OCI-LY1 (cell line): ENCODE data around the gene OR11A1.

Source experiments
- H2AFZ ChIP-seq: fragments of 200-600 bp; sonication (generic), shearing (Covaris generic); 2 replicates; pipeline ENCODE4 v1.6.0; 2014; ENCODE audit warnings: antibody characterized with exemption, mild to moderate bottlenecking, low read length
- H3F3A ChIP-seq: fragments of 200-600 bp; sonication (generic), shearing (Covaris generic); 2 replicates; pipeline ENCODE4 v1.6.0; 2014; ENCODE audit warnings: mild to moderate bottlenecking, antibody characterized with exemption, low read length, moderate library complexity; ENCODE audit not compliant: insufficient read depth
- H3K27ac ChIP-seq: fragments of 200-600 bp; sonication (generic); 2 replicates; pipeline ENCODE4 v1.5.1; 2014; ENCODE audit warnings: low read length, mixed run types, mild to moderate bottlenecking, low read depth; ENCODE audit not compliant: poor library complexity, severe bottlenecking
- H3K27me3 ChIP-seq: fragments of 200-600 bp; sonication (generic); 2 replicates; pipeline ENCODE4 v1.6.0; 2014; ENCODE audit warnings: antibody characterized with exemption, mild to moderate bottlenecking, low read length, moderate library complexity; ENCODE audit not compliant: insufficient read depth
- H3K36me3 ChIP-seq: fragments of 200-600 bp; sonication (generic); 2 replicates; pipeline ENCODE4 v1.6.1; 2014; ENCODE audit warnings: mild to moderate bottlenecking, antibody characterized with exemption, low read length, moderate library complexity, mixed read lengths; ENCODE audit not compliant: insufficient read depth
- H3K4me1 ChIP-seq: fragments of 200-600 bp; sonication (generic); 2 replicates; pipeline ENCODE4 v1.5.1; 2014; ENCODE audit warnings: mild to moderate bottlenecking, low read length, moderate library complexity; ENCODE audit not compliant: insufficient read depth, severe bottlenecking
- H3K4me2 ChIP-seq: fragments of 200-600 bp; sonication (generic), shearing (Covaris generic); 2 replicates; pipeline ENCODE4 v1.6.1; 2014; ENCODE audit warnings: low read length
- H3K4me3 ChIP-seq: fragments of 200-600 bp; sonication (generic); 2 replicates; pipeline ENCODE4 v1.5.1; 2014; ENCODE audit warnings: low read length, low read depth, mild to moderate bottlenecking, mixed read lengths; ENCODE audit not compliant: poor library complexity, severe bottlenecking
- H3K79me2 ChIP-seq: fragments of 200-600 bp; shearing (Covaris generic); 2 replicates; pipeline ENCODE4 v1.6.1; 2016; ENCODE audit warnings: mixed run types, low read length, mixed read lengths; ENCODE audit not compliant: insufficient read depth
- H3K9ac ChIP-seq: fragments of 200-600 bp; sonication (generic), shearing (Covaris generic); 2 replicates; pipeline ENCODE4 v1.6.1; 2014; ENCODE audit warnings: mild to moderate bottlenecking, low read length, mixed read lengths
- H3K9me2 ChIP-seq: fragments of 200-600 bp; sonication (generic), shearing (Covaris generic); 2 replicates; pipeline ENCODE4 v1.6.1; 2014; ENCODE audit warnings: low read depth, mild to moderate bottlenecking, low read length, mixed read lengths
- H3K9me3 ChIP-seq: fragments of 200-600 bp; shearing (Covaris generic); 2 replicates; pipeline ENCODE4 v1.6.1; 2014; ENCODE audit warnings: low read length, mixed read lengths
- H4K20me1 ChIP-seq: fragments of 200-600 bp; sonication (generic), shearing (Covaris generic); 2 replicates; pipeline ENCODE4 v1.6.0; 2016; ENCODE audit warnings: mild to moderate bottlenecking, low read length; ENCODE audit not compliant: insufficient read depth
- EZH2 ChIP-seq: fragments of 200-600 bp; sonication (generic), shearing (Covaris generic); IDR thresholded peaks from 2 replicates; pipeline ENCODE4 v1.8.0; 2017; ENCODE audit warnings: borderline replicate concordance, mixed run types, mild to moderate bottlenecking, antibody characterized with exemption, low read length, moderate library complexity, mixed read lengths
- TF ChIP-seq, protein P1 (sequence below): fragments of 200-600 bp; sonication (generic), shearing (Covaris generic); IDR thresholded peaks from 2 replicates; pipeline ENCODE4 v1.5.1; 2017; ENCODE audit warnings: mild to moderate bottlenecking, antibody characterized with exemption, low read length, moderate library complexity, mixed read lengths

Gene OR11A1

GRCh38 chr6:29403801-29404200 lies 53.1 kb downstream of the OR11A1 start:
- Histone ChIP-seq H3K4me3 (no peak overlapping the region), H3K4me1 (no peaks in the 10 kb centered on the region), H3K27ac (no peak overlapping the region), H3K36me3 (no peaks in the 10 kb centered on the region), H3K27me3 (no peaks in the 10 kb centered on the region), H3K79me2 (no peaks in the 10 kb centered on the region), H3K9ac (no peak overlapping the region), H3K4me2 (no peak overlapping the region), H4K20me1 (no peaks in the 10 kb centered on the region), H2AFZ (no peak overlapping the region), H3K9me3 (no peaks in the 10 kb centered on the region), H3K9me2 (no peaks in the 10 kb centered on the region), H3F3A (no peaks in the 10 kb centered on the region)
- no peak for TF ChIP-seq EZH2
- TF ChIP-seq, protein P1, sequence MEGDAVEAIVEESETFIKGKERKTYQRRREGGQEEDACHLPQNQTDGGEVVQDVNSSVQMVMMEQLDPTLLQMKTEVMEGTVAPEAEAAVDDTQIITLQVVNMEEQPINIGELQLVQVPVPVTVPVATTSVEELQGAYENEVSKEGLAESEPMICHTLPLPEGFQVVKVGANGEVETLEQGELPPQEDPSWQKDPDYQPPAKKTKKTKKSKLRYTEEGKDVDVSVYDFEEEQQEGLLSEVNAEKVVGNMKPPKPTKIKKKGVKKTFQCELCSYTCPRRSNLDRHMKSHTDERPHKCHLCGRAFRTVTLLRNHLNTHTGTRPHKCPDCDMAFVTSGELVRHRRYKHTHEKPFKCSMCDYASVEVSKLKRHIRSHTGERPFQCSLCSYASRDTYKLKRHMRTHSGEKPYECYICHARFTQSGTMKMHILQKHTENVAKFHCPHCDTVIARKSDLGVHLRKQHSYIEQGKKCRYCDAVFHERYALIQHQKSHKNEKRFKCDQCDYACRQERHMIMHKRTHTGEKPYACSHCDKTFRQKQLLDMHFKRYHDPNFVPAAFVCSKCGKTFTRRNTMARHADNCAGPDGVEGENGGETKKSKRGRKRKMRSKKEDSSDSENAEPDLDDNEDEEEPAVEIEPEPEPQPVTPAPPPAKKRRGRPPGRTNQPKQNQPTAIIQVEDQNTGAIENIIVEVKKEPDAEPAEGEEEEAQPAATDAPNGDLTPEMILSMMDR = no peak

GRCh38 chr6:29399525-29399924 lies 57.3 kb downstream of the OR11A1 start:
- Histone ChIP-seq H3K36me3 (no peaks in the 10 kb centered on the region), H3K4me3 (no peak overlapping the region), H2AFZ (no peak overlapping the region), H3K9ac (no peak overlapping the region), H3K9me2 (no peaks in the 10 kb centered on the region), H3K79me2 (no peaks in the 10 kb centered on the region), H4K20me1 (no peaks in the 10 kb centered on the region), H3K27ac (no peak overlapping the region), H3K4me2 (no peak overlapping the region), H3K9me3 (no peaks in the 10 kb centered on the region), H3F3A (no peaks in the 10 kb centered on the region), H3K4me1 (no peaks in the 10 kb centered on the region), H3K27me3 (no peaks in the 10 kb centered on the region)
- no peak for TF ChIP-seq EZH2
- TF ChIP-seq, protein P1 = no peak

DNA sequence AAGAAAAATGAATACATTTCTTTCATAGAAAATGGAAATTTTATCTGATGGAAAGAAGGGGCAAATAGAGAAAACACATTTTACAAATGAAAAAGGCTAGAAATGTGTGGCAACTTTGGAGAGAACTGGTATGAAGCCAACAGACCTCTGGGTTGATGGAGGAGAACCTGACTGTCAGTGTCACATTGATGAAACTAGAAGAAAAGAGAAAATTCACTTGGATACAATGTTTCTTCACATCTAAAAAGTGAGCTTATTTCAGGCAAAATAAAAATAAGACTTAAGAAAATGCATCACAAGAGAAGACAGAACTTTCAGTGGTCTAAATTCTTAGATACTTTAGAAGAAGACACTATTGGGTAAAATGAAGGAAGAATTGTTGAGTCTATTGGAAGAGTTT lies 61.5 kb downstream of the OR11A1 start, which contains the start of gene OR12D2:
OR12D2 (plus strand) TSS at position 301 of the 400 bp plus-strand sequence. CDS start 1,069 bp downstream, outside the sequence.
- H3K9me3 ChIP-seq = no peaks in the 10 kb centered on the region
- no peaks in the 10 kb centered on the region for H3K79me2 ChIP-seq
- no peak within 1 kb of the TSS for H3K4me2 ChIP-seq

More for the DNA sequence above, 61.5 kb downstream of the OR11A1 start, which contains the start of gene OR12D2:
- no peaks in the 10 kb centered on the region for H3K9me2 ChIP-seq
- H3K27me3 ChIP-seq = no peaks in the 10 kb centered on the region
- no peaks in the 10 kb centered on the region for H3K36me3 ChIP-seq
- TF ChIP-seq, protein P1 = no peak
- TF ChIP-seq EZH2 = no peak
- H3K27ac ChIP-seq = no peak within 1 kb of the TSS
- no peaks in the 10 kb centered on the region for H4K20me1 ChIP-seq
- H3K9ac ChIP-seq = no peak within 1 kb of the TSS
- no peaks in the 10 kb centered on the region for H3F3A ChIP-seq
- no peak within 1 kb of the TSS for H2AFZ ChIP-seq
- H3K4me1 ChIP-seq = no peaks in the 10 kb centered on the region
- no peak within 1 kb of the TSS for H3K4me3 ChIP-seq
